Jurkat, Clone E6-1 (cell line): ENCODE results near the gene C5.
"Not testable (repeated sequence)": the region's sequence is repeated elsewhere in the genome, so short reads cannot be mapped to it uniquely, and the experiment has no call there.

ENCODE experiments used
- DNase-seq: peaks from one replicate; pipeline ENCODE4 v3.0.0-alpha.2; 2011; ENCODE audit warnings: low read depth, low spot score
- H3K4me3 ChIP-seq: 2 replicates; pipeline ENCODE4 v1.5.1; 2011; ENCODE audit warnings: mild to moderate bottlenecking, low read length, control low read depth, moderate library complexity

Gene C5

DNA sequence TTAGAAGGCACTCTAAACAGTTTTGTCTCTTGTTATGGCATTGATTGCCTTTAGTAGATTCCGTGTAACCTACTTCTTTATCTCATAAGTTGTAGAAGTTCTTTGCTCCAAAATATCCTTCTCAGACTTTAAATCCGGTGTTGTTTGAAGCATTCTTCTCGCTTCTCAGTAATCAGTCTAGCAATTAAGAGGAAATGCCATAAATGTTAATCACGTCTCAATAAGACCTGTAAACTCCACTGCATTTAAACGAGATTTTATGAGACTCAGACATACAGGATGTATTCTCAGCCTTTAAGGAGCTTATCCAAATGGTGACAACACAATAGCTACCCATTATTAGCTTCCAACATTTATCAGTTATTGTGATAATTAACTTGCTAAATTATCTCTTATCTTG, 7.7 kb upstream of the C5 start:
- no peak overlapping the region for H3K4me3 ChIP-seq
- DNase-seq: no peak

DNA sequence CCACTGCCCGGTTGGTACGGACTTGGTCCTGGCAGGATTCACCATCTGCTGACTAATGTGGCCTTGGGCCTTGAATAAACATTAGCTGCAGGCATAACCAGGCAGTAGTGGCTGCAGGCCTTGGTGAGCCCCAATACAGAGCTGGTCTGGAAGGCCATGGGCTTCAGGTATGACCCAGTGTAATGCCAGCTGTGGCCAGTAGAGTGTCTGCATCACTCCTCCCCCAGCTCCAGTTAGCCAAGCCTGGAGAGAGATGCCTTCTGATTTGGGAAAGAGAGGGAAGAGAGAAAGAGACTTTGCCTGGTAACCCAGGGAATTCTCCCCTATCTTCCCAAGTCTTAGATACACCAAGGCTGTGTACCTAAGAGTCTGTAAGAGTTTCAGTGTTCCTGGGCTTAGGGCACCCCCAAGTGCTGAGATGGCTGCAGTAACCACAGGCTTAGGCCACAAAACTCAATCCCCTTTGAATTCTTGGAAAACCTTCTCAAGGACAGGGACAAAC, 5.6 kb upstream of the C5 start:
- no peak overlapping the region for H3K4me3 ChIP-seq
- DNase-seq: no peak

GRCh38 chr9:121053544-121053943, 3.5 kb upstream of the C5 start:
- no peak overlapping the region for H3K4me3 ChIP-seq
- DNase-seq: no peak

DNA sequence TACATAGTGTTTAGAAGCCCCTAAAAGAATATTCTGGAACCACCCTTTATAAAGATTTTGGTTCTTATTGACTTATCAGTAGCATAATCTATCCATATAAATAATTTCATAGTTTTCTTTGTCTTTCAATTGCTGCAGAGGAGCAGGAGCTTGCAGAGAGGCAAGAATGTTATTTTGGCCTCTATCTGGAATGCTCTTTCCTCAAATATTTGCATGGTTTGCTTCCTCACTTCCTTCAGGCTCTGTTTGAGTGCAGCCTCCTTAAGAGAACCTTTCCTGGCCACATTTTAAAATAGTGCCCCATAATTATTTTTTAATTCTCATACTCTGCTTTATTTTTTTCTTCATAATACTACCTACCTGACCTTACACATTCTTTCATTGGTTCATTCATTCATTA, 1.5 kb downstream of the C5 start:
- no peak overlapping the region for H3K4me3 ChIP-seq
- DNase-seq: no peak

DNA sequence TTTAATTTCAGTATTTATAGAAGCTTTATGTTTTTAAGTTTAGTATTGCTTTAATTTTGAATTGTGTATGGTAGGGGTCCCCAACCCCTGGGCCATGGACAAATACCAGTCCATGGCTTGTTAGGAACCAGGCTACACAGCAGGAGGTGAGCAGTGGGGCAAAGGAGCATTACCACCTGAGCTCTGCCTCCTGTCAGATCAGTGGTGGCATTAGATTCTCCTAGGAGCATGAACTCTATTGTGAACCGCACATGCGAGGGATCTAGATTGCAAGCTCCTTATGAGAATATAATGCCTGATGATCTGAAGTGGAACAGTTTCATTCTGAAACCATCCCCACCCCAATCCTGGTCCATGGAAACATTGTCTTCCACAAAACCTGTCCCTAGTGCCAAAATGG, 1.9 kb downstream of the C5 start:
- DNase-seq: no peak
- H3K4me3 ChIP-seq: no peak overlapping the region

DNA sequence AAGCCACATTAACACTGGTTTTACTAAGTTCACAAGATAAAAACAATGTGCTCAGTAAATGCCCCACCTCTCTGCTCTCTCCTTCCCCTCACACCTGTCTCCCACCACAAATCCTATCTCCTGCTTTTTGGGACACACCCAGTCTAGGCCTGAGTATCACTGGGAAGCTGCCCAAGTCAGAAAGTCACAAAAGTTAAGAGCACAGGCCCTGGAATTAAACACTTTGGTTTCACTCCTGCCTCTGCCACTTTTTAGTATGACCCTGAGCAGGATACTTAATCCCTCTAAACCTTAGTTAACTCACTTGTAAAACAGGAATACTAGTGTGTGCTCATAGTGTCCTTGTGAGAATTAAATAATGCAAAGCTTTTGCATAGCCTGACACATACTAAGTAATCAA, 11.3 kb downstream of the C5 start:
- no peak overlapping the region for H3K4me3 ChIP-seq
- no peak for DNase-seq

GRCh38 chr9:121038362-121038761, 11.7 kb downstream of the C5 start:
- no peak overlapping the region for H3K4me3 ChIP-seq
- DNase-seq: no peak

GRCh38 chr9:121035717-121036116, 14.4 kb downstream of the C5 start:
- not testable (repeated sequence) for H3K4me3 ChIP-seq, DNase-seq

DNA sequence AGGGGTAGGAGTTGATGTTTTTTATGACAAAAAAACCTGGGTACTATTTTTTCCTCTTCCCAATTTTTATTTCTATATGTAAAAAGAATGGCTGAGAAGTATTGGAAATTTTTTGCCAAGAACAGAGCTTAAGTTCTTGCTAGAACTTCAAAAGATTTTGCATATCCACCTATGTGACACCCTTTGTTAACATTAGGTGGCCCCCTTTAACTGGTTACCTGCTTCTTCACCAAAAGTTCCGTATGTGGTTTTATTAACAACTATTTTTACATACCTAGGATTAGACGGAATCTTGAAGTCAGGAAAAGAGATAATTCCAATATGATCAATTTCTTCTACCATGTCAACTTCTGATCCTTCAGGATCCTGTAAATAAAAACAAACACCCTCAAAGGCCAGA, 15.5 kb downstream of the C5 start:
- no peak for DNase-seq
- H3K4me3 ChIP-seq: no peak overlapping the region

- no peak for DNase-seq
- H3K4me3 ChIP-seq: no peak overlapping the region
Observed at GRCh38 chr9:121029469-121029868, 20.6 kb downstream of the C5 start.

GRCh38 chr9:121028285-121028684, 21.8 kb downstream of the C5 start:
- not testable (repeated sequence) for DNase-seq, H3K4me3 ChIP-seq

GRCh38 chr9:121026768-121027167, 23.3 kb downstream of the C5 start:
- no peak for DNase-seq
- H3K4me3 ChIP-seq: no peak overlapping the region

GRCh38 chr9:121026260-121026691, 23.8 kb downstream of the C5 start:
- no peak overlapping the region for H3K4me3 ChIP-seq
- no peak for DNase-seq

- H3K4me3 ChIP-seq: no peak overlapping the region
- no peak for DNase-seq
Observed at GRCh38 chr9:121024237-121024636, 25.8 kb downstream of the C5 start.

- no peak overlapping the region for H3K4me3 ChIP-seq
- no peak for DNase-seq
Observed at GRCh38 chr9:121023064-121023463, 27.0 kb downstream of the C5 start.

DNA sequence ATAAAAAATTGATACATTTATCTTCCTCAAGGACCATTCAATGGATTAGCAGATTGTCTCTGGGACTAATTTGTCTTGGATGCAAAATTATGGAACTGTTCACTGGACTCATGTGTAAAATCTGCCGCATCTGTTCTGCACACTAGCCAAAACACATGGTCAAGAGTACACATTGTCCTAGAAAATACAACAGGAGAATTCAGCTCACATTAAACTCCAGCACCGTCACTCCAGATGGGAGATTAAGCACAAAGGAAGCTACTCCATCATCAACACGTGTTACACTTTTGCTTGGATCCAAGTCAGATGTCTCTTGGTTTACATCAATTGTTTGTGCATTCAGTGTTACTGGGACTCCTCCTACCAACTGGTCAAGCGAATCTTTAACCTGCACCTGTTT, 28.8 kb downstream of the C5 start:
- no peak overlapping the region for H3K4me3 ChIP-seq
- no peak for DNase-seq

DNA sequence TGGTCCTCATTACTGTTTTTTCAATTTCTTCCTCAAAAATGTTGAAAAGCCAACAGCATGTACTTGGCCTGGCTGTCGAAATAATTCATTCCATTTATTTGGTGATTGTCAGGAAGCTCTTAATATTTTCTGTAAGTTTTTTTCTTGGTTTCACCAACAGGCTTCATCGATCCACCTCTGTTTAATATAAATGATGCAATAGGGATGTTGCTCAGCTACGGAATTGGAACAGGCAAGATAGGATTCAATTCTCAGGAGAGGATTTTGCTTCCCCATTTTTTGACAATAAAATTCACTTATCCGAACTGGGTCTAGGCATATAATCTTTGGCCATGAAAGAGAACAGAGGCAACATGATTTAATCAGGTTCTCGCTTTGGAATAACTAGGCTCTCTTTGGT, 30.8 kb downstream of the C5 start:
- no peak for DNase-seq

DNA sequence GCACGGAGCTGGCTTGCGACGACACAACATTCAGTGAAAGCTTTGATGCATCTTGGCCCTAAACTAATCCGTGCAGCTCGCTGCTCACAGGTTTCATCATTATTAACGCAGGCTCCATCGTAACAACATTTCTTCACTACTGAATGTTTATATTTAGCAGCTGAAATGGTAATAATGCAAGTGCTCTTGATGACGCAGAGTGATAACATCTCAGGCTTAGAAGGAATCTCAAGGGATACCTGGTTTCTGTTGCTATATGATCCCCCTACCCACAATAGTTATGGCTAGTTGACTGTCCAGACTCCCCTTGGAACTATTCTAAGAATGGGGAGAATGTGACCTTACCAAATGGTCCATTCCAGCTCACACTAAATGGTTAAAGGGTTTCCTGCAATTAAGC, 36.2 kb downstream of the C5 start:
- no peak overlapping the region for H3K4me3 ChIP-seq
- no peak for DNase-seq

More for the DNA sequence above, 30.8 kb downstream of the C5 start:
- no peak overlapping the region for H3K4me3 ChIP-seq

DNA sequence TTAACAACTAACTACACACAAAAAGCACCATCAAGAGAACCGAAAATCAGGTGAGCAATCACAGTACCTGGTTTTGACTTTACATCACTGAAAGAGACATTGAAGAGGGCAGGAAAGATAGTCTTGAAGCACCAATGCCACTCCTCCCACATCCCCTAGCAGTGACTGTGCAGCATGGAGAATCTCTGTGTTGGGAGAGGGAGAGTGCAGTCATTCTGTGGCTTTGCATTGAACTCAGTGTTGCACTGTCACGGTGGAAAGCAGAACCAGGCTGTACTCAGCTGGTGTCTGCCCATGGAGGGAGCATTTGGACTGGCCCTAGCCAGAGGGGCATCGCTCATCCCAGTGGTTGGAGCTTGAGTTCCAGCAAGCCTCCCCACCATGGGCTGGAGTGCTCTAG, 40.4 kb downstream of the C5 start:
- DNase-seq: no peak
- no peak overlapping the region for H3K4me3 ChIP-seq

DNA sequence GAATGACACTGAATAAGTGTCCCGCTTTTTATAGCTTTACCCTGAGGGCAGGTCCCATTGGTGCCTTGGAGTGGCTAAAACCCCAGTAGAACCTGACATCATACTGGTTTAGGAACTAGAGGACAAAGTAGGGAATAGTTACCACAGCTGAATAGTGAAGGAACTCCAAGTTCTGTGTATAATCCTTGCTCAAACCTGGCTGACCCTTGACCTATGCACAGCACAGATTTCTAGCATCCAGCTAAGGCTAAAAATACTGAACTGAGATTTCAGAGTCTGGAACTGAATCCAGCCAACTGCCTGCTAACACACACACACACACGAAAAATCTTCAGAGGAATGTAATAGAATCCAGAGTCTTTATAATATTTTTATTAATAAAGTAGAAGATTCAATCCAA, 50.8 kb downstream of the C5 start:
- DNase-seq: no peak
- H3K4me3 ChIP-seq: no peak overlapping the region

- no peak overlapping the region for H3K4me3 ChIP-seq
- no peak for DNase-seq
Observed at GRCh38 chr9:120998111-120998510, 52.0 kb downstream of the C5 start.

DNA sequence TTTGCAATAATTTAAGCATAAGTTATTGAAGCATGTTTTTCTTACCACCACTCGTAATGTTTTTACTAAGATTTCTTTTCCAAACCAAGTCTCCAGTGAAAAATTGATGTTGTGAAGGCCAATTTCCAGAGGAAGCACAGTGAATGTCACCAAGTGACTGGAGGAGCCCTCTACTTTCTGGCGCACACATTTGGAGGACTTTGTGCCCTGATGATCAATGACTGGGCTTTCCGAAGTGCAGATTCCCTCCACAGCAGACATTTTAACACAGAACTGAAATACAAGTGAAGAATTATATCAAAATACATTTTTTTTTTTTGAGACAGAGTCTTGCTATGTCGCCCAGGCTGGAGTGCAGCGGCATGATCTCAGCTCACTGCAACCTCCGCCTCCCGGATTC, 52.6 kb downstream of the C5 start:
- no peak for DNase-seq
- no peak overlapping the region for H3K4me3 ChIP-seq
